Endothelial cell (in vitro differentiated cells): Measurements from ENCODE around the gene ROMO1. TPM values are rescaled to one million over a fixed set of nuclear protein-coding genes. Genes with fewer than 3 reads are reported as not detected.
A peak's percentile ranks its signal among the peaks of the same experiment; 100 is the strongest.

ENCODE experiments used
- DNase-seq: peaks from one replicate; pipeline ENCODE4 v3.0.0; 2021; ENCODE audit warnings: low spot score
- H3K27ac Mint-ChIP-seq: one replicate; pipeline ENCODE4 v1.8.0; 2021; ENCODE audit warnings: mixed read lengths, inconsistent platforms; ENCODE audit not compliant: unreplicated experiment
- H3K27me3 Mint-ChIP-seq: one replicate; pipeline ENCODE4 v1.8.0; 2021; ENCODE audit warnings: mild to moderate bottlenecking, moderate library complexity, mixed read lengths, inconsistent platforms; ENCODE audit not compliant: unreplicated experiment
- H3K36me3 Mint-ChIP-seq: one replicate; pipeline ENCODE4 v1.8.0; 2021; ENCODE audit warnings: mild to moderate bottlenecking, low read depth, mixed read lengths, inconsistent platforms; ENCODE audit not compliant: unreplicated experiment
- H3K4me1 Mint-ChIP-seq: one replicate; pipeline ENCODE4 v1.8.0; 2021; ENCODE audit warnings: mild to moderate bottlenecking, mixed read lengths, inconsistent platforms; ENCODE audit not compliant: unreplicated experiment
- H3K4me3 Mint-ChIP-seq: one replicate; pipeline ENCODE4 v1.8.0; 2021; ENCODE audit warnings: mild to moderate bottlenecking, mixed read lengths, inconsistent platforms; ENCODE audit not compliant: unreplicated experiment
- H3K9me3 Mint-ChIP-seq: one replicate; pipeline ENCODE4 v1.8.0; 2021; ENCODE audit warnings: mixed read lengths, inconsistent platforms; ENCODE audit not compliant: unreplicated experiment
- CTCF ChIP-seq: fragments of 200-600 bp; sonication (generic); IDR thresholded peaks from one replicate; pipeline ENCODE4 v1.5.0; 2021; ENCODE audit warnings: antibody characterized with exemption; ENCODE audit not compliant: unreplicated experiment
- total RNA-seq: library from RNA; stranded (reverse); fragmentation: NEBNext Ultra II Directional; extraction: Animal tissue kit (Norgen Biotek cat#: 25700); gene quantifications from one replicate; pipeline ENCODE4 v1.2.1, GENCODE V29; 2021; ENCODE audit not compliant: unreplicated experiment

ROMO1 gene
- total RNA-seq, 1 donor from 2014 or later = 159 TPM

- no peaks in the 10 kb centered on the region for H3K9me3 Mint-ChIP-seq
- TF ChIP-seq CTCF = no peak
- no peak overlapping the region for H3K4me3 Mint-ChIP-seq
- H3K36me3 Mint-ChIP-seq = peaks cover 48% of the 10 kb centered on the region
- H3K27me3 Mint-ChIP-seq = peaks cover 2% of the 10 kb centered on the region
- no peaks in the 10 kb centered on the region for H3K4me1 Mint-ChIP-seq
- DNase-seq = no peak
- H3K27ac Mint-ChIP-seq = peak overlapping the region; percentile 25
These were observed 25.4 kb downstream of the ROMO1 start for GRCh38 chr20:35724321-35725230.

- no peak overlapping the region for H3K4me3 Mint-ChIP-seq
- no peaks in the 10 kb centered on the region for H3K9me3 Mint-ChIP-seq
- DNase-seq = no peak
- H3K4me1 Mint-ChIP-seq = peaks cover 4% of the 10 kb centered on the region
- no peaks in the 10 kb centered on the region for H3K27me3 Mint-ChIP-seq
- H3K36me3 Mint-ChIP-seq = peaks cover 42% of the 10 kb centered on the region
- H3K27ac Mint-ChIP-seq = no peak overlapping the region
- TF ChIP-seq CTCF = no peak
These were observed 27.9 kb downstream of the ROMO1 start for GRCh38 chr20:35726842-35727711.

- DNase-seq = no peak
- TF ChIP-seq CTCF = no peak
- Mint-ChIP-seq H3K27me3 (no peaks in the 10 kb centered on the region), H3K36me3 (peaks cover 42% of the 10 kb centered on the region), H3K27ac (no peak overlapping the region), H3K9me3 (no peaks in the 10 kb centered on the region), H3K4me1 (peaks cover 6% of the 10 kb centered on the region), H3K4me3 (no peak overlapping the region)
These were observed 30.1 kb downstream of the ROMO1 start for GRCh38 chr20:35729283-35729807.

- Mint-ChIP-seq H3K4me3 (no peak overlapping the region), H3K27ac (no peak overlapping the region), H3K36me3 (peaks cover 38% of the 10 kb centered on the region), H3K4me1 (peaks cover 8% of the 10 kb centered on the region), H3K27me3 (no peaks in the 10 kb centered on the region), H3K9me3 (no peaks in the 10 kb centered on the region)
- no peak for TF ChIP-seq CTCF
- no peak for DNase-seq
These were observed 30.8 kb downstream of the ROMO1 start for GRCh38 chr20:35729836-35730582.
